Renal cortical epithelial cell (primary cell): ENCODE data around the gene NDUFV2. TPM values are rescaled to one million over a fixed set of nuclear protein-coding genes. Genes with fewer than 3 reads are reported as not detected.
A peak's percentile ranks its signal among the peaks of the same experiment; 100 is the strongest.

Experiments
- DNase-seq: peaks from one replicate; pipeline ENCODE4 v3.0.0-alpha.2; 2011; ENCODE audit warnings: low read depth
- total RNA-seq: library from RNA; depleted of rRNA; stranded (reverse); fragments of >200 nt; gene quantifications from 2 replicates; pipeline ENCODE4 v1.2.3, GENCODE V29; 2014

The NDUFV2 gene
- total RNA-seq, 1 donor from 2014 or later: 114 TPM

- no peak for DNase-seq
These were observed 15.7 kb downstream of the NDUFV2 start for GRCh38 chr18:9117980-9118841.

DNA sequence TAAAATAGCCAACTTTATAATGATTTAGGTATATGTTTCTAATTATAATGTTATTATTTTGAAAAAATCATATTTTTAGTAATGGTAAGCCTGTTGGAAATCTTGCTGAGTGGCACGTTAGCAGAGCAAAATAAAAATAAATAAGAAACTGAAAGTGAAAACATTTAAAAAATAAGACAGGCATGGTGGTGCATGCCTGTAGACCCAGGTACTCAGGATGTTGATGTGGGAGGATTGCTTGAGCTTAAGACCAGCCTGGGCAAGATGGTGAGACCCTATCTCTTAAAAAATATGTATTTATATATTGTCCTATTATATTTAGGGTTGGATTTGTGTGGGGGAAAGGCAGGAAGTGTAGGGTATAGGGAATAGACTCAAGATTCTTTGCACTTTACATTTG is 18.3 kb downstream of the NDUFV2 start:
- DNase-seq: no peak

DNA sequence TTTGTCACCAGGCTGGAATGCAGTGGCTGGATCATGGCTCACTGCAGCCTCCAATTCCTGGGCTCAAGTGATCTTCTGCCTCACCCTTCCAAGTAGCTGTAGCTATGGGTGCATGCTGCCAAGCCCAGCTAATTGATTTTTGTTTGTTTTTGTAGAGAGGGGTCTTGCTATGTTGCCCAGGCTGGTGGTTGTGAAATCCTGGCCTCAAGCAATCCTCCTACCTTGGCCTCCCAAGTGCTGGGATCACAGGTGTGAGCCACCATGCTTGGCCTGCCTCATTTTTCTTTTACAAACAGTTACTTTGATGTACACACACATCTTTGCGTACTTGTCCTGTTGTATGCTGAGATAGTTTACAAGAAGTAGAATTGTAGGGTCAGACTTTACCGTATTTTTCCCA is 21.0 kb downstream of the NDUFV2 start:
- DNase-seq: no peak

GRCh38 chr18:9124824-9125223 is 22.3 kb downstream of the NDUFV2 start:
- DNase-seq: no peak

GRCh38 chr18:9126337-9126736 is 23.8 kb downstream of the NDUFV2 start:
- no peak for DNase-seq

DNA sequence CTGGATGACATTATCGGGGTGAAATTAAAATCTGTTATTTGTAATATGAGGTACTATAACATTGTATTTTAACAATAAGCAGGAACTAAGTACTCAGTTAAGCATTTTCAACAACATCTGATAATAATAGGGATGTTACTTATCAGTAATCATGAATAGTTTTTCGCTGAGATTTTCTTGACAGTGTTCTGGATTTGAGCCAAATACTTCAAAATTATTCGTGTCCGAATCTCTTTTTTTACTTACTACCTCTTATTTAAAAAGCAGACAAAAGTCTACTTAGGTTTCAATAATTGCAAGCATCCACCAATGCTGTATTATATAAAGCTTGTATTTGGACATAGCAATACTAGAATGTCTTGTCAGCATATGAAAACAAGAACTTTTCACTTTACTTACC is 27.7 kb downstream of the NDUFV2 start:
- no peak for DNase-seq

- DNase-seq: no peak
These were observed 28.3 kb downstream of the NDUFV2 start for GRCh38 chr18:9130806-9131205.

DNA sequence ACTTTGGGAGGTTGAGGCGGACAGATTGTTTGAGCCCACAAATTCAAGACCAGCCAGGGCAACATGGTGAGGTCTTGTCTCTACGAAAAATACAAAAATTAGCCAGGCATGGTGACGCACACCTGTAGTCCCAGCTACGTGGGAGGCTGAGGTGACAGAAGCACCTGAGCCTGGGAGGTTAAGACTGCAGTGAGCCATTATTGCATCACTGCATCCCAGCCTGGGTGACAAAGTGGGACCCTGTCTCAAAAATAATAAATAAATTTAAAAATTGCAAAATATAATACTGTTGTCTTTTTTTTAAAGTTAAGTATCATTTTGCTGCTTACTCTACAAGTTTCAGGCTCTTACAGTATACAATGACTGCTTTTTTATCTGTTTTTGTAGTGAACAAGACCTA is 30.1 kb downstream of the NDUFV2 start:
- DNase-seq: no peak

GRCh38 chr18:9133225-9133624 is 30.7 kb downstream of the NDUFV2 start:
- no peak for DNase-seq

- DNase-seq: no peak
These were observed 32.8 kb downstream of the NDUFV2 start for GRCh38 chr18:9135081-9135911.

- DNase-seq: peak; percentile 42
These were observed 33.4 kb downstream of the NDUFV2 start for GRCh38 chr18:9135912-9136314.

DNA sequence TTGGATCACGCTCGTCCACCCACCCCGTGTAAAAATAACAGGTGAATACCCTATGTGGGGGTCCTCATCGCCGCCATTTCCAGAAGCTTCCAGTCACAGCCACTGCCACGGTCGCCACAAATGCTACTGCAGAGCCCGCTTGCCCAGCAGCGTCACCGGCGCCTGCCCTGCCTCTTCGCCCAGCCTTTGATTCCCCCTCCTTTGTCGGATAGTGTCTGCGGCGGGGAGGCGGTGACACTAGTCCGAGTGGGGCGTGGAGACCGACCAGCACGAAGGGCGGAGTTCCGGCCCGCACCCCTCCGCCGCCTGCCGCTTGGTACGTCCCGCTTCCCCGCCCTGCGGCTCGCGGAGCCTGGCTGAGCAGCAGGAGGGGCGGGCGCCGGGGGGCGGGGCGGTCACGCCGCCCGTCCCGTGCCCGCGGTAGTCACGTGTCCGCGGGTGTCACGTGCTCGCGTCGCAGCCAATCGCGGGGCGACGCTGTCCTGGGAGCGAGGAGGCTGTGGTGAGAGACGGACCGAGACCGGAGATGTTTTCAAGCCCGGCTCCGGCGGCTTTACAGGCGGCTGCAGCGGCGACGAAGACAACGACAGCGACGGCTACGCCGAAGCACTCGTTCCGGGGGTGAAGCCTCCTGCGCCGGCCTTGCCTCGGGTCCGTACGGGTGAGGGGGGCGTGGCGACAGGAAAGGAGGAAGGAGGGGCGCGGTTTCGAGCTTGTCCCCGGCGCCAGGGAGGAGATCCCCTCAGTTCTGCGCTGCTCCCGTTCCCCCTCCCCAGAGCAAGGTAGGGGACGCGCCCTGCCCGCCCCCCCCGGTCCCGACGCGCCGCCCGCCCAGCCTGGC is 34.0 kb downstream of the NDUFV2 start, which contains the start of gene ANKRD12:
TSS of gene ANKRD12 (plus strand) at position 467 of the 841 bp plus-strand sequence. CDS start 45,652 bp downstream, outside the sequence.
- peak; percentile 85 for DNase-seq

DNA sequence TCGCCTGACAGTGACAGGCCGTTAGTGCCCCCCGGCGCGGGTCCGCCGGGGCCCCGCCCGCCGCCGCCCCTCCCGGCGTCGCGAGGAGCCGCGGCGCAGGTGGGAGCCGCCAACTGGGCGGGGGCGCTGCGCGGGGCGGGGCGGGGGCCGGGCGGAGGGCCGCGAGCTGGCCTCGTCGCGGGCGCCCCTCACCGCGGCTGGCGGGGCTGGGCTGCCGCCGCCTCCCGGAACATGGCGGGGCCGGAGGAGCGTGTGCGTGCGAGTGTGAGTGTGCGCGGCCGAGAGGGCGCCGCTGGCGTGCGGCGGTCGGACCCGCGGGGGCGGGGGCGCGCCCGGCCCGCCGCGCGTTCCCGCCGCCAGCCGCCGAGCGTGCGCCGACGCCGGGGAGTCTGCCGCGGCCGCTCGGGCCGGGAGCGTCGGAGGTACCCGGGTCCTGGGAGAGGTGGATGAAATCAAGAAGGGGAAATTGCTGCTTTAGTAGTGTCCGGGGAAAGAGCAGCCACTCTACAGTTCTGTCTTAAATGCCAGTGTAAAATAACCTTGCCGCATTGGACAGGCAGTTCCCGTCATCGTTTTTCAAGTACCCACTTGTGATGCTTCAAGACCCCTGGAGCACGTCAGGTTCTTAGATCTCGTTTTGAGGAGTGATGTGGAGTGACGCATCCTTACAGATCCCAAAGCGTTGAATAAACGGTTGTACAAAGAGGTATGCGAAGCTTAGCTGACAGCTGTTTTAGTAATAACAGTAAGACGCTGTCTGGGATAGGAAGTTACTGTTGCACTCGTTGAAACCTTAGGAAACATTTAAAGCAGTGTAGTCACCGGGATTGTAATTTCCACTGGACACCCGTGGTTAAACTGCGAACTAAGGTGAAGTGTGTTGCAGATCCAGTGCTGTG is 34.9 kb downstream of the NDUFV2 start:
- peak; percentile 81 for DNase-seq

GRCh38 chr18:9139400-9140039 is 37.0 kb downstream of the NDUFV2 start:
- DNase-seq: no peak

- DNase-seq: no peak
These were observed 37.9 kb downstream of the NDUFV2 start for GRCh38 chr18:9140381-9140780.

GRCh38 chr18:9140984-9141383 is 38.5 kb downstream of the NDUFV2 start:
- DNase-seq: no peak

DNA sequence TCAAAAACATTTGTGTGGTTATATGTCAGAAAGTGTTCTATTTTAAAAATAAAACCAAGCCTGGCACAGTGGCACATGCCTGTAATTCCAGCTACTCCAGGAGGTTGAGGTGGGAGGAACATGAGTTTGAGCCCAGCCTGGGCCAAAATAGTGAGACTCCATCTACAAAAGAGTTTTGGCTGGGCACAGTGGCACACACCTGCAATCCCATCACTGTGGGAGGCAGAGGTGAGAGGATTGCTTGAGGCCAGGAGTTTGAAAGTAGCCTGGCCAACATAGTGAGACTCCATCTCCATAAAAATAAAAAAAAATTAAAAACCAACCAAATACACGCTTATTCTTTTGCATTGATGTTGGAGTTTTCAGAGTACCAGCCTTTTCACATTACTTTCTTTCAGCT is 43.7 kb downstream of the NDUFV2 start:
- no peak for DNase-seq

- peak; percentile 87 for DNase-seq
These were observed 45.1 kb downstream of the NDUFV2 start for GRCh38 chr18:9147440-9148202.

GRCh38 chr18:9148203-9148552 is 45.7 kb downstream of the NDUFV2 start:
- no peak for DNase-seq

DNA sequence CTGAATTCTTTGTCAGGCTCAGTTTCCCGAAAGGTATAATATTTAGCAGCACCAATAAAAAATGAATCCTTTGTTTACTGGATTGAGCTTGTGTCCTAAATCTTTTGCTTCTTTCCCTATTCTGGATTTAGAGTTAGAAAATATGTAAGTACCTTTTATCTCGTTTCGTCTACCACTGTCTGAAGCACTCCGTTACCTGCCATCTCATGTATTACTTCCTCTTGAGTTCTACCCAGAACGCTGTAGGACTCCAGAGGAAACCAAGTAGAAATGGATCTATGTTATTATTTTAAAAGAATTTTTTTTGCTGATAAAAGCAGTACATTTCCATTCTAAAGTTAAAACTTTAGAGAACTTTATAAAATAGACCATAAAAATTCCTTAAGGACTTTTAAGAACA is 47.6 kb downstream of the NDUFV2 start:
- no peak for DNase-seq
